Left ventricle myocardium inferior (tissue), 1 donor: Measurements from ENCODE around the gene ZGLP1. TPM values are rescaled to one million over a fixed set of nuclear protein-coding genes. Genes with fewer than 3 reads are reported as not detected.

Source experiments
- DNase-seq: peaks from one replicate; pipeline ENCODE4 v3.0.0-alpha.2; 2020
- H3K27ac ChIP-seq: fragments of 200-600 bp; replicated peaks from 2 replicates; pipeline ENCODE4 v1.8.0; 2021
- H3K27me3 ChIP-seq: fragments of 200-600 bp; 2 replicates; pipeline ENCODE4 v1.8.0; 2021; ENCODE audit warnings: low read depth
- H3K36me3 ChIP-seq: fragments of 200-600 bp; 2 replicates; pipeline ENCODE4 v1.8.0; 2021
- H3K4me1 ChIP-seq: fragments of 200-600 bp; 2 replicates; pipeline ENCODE4 v1.8.0; 2021
- H3K4me3 ChIP-seq: fragments of 200-600 bp; 2 replicates; pipeline ENCODE4 v1.8.0; 2021; ENCODE audit warnings: mild to moderate bottlenecking, moderate library complexity
- H3K9me3 ChIP-seq: fragments of 200-600 bp; replicated peaks from 2 replicates; pipeline ENCODE4 v1.8.0; 2021
- intact Hi-C: fragments of 100-400 bp; cut with micrococcal nuclease; formaldehyde crosslinking; loops from one replicate; pipeline ENCODE4 v1.11.0; 2022
- total RNA-seq: library from RNA; stranded (reverse); fragmentation: NEBNext Ultra II Directional; extraction: Animal tissue kit (Norgen Biotek cat#: 25700); gene quantifications from one replicate; pipeline ENCODE4 v1.2.1, GENCODE V29; 2021
- TF ChIP-seq, protein P1 (sequence below): fragments of 200-600 bp; IDR thresholded peaks from 2 replicates; pipeline ENCODE4 v1.8.0; 2021; ENCODE audit warnings: antibody characterized with exemption, mild to moderate bottlenecking, borderline replicate concordance
- donor health status: DM: no; HTN: yes; CAD: no; lungs with severe emphysema.

The ZGLP1 gene
- total RNA-seq, 1 donor from 2014 or later: 0.74 TPM

DNA sequence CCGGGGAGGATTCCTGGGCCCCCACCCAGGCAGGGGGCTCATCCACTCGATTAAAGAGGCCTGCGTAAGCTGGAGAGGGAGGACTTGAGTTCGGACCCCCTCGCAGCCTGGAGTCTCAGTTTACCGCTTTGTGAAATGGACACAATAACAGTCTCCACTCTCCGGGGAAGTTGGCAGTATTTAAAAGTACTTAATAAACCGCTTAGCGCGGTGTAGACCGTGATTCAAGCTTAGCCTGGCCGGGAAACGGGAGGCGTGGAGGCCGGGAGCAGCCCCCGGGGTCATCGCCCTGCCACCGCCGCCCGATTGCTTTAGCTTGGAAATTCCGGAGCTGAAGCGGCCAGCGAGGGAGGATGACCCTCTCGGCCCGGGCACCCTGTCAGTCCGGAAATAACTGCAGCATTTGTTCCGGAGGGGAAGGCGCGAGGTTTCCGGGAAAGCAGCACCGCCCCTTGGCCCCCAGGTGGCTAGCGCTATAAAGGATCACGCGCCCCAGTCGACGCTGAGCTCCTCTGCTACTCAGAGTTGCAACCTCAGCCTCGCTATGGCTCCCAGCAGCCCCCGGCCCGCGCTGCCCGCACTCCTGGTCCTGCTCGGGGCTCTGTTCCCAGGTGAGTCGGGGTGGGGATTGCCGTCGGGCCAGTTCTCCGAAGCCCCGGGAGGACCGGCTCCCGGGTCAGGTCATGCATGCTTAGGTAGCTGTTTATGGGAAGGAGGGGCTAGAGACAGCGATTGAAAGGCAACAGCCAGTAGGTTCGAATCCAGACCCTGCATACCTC, 38.8 kb downstream of the ZGLP1 start, which contains the start of gene ICAM1:
Gene ICAM1, plus strand, starts transcription at position 505 of the 779 bp plus-strand sequence. Its CDS starts 40 bp downstream, at position 545.
- no peaks in the 10 kb centered on the region for H3K9me3 ChIP-seq
- H3K4me3 ChIP-seq: peak within 1 kb of the TSS; percentile 71
- DNase-seq: peak; percentile 84
- TF ChIP-seq, protein P1, sequence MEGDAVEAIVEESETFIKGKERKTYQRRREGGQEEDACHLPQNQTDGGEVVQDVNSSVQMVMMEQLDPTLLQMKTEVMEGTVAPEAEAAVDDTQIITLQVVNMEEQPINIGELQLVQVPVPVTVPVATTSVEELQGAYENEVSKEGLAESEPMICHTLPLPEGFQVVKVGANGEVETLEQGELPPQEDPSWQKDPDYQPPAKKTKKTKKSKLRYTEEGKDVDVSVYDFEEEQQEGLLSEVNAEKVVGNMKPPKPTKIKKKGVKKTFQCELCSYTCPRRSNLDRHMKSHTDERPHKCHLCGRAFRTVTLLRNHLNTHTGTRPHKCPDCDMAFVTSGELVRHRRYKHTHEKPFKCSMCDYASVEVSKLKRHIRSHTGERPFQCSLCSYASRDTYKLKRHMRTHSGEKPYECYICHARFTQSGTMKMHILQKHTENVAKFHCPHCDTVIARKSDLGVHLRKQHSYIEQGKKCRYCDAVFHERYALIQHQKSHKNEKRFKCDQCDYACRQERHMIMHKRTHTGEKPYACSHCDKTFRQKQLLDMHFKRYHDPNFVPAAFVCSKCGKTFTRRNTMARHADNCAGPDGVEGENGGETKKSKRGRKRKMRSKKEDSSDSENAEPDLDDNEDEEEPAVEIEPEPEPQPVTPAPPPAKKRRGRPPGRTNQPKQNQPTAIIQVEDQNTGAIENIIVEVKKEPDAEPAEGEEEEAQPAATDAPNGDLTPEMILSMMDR: peak; percentile 24
- intact Hi-C loops: loop anchor here (10.0 kb wide), 1 partner anchor 64 kb away; the partner anchor contains the start of genes ICAM3 and RAVER1
- H3K27ac ChIP-seq: peak within 1 kb of the TSS; percentile 93
- H3K4me1 ChIP-seq: peaks cover 50% of the 10 kb centered on the region
- peaks cover 1% of the 10 kb centered on the region for H3K36me3 ChIP-seq
- H3K27me3 ChIP-seq: peaks cover 21% of the 10 kb centered on the region

GRCh38 chr19:10270180-10270615, 39.4 kb downstream of the ZGLP1 start:
- H3K27ac ChIP-seq: peak overlapping the region; percentile 93
- peak overlapping the region; percentile 71 for H3K4me3 ChIP-seq
- H3K27me3 ChIP-seq: peaks cover 21% of the 10 kb centered on the region
- intact Hi-C loops: loop anchor here (10.0 kb wide), 1 partner anchor 65 kb away; the partner anchor contains the start of genes ICAM3 and RAVER1
- H3K4me1 ChIP-seq: peaks cover 50% of the 10 kb centered on the region
- H3K9me3 ChIP-seq: no peaks in the 10 kb centered on the region
- TF ChIP-seq, protein P1: no peak
- DNase-seq: peak; percentile 76
- H3K36me3 ChIP-seq: no peaks in the 10 kb centered on the region

GRCh38 chr19:10269333-10270179, 40.1 kb downstream of the ZGLP1 start:
- H3K4me3 ChIP-seq: peak overlapping the region; percentile 71
- intact Hi-C loops: loop anchor here (5.0 to 10.0 kb wide), 2 partner anchors 65 to 118 kb away; partner anchors contain the start of genes ICAM3 and RAVER1
- no peaks in the 10 kb centered on the region for H3K9me3 ChIP-seq
- peaks cover 21% of the 10 kb centered on the region for H3K27me3 ChIP-seq
- TF ChIP-seq, protein P1: peak; percentile 98
- peaks cover 50% of the 10 kb centered on the region for H3K4me1 ChIP-seq
- H3K36me3 ChIP-seq: no peaks in the 10 kb centered on the region
- peak; percentile 90 for DNase-seq
- peak overlapping the region; percentile 93 for H3K27ac ChIP-seq

GRCh38 chr19:10268071-10268470, 41.5 kb downstream of the ZGLP1 start:
- TF ChIP-seq, protein P1: no peak
- intact Hi-C loops: loop anchor here (5.0 kb wide), 1 partner anchor 119 kb away; no protein-coding TSS in a partner anchor
- no peaks in the 10 kb centered on the region for H3K9me3 ChIP-seq
- DNase-seq: no peak
- peaks cover 21% of the 10 kb centered on the region for H3K27me3 ChIP-seq
- no peaks in the 10 kb centered on the region for H3K36me3 ChIP-seq
- peaks cover 50% of the 10 kb centered on the region for H3K4me1 ChIP-seq
- peak overlapping the region; percentile 93 for H3K27ac ChIP-seq
- no peak overlapping the region for H3K4me3 ChIP-seq

- no peak for DNase-seq
- intact Hi-C loops: loop anchor here (5.0 kb wide), 1 partner anchor 121 kb away; no protein-coding TSS in a partner anchor
- H3K36me3 ChIP-seq: no peaks in the 10 kb centered on the region
- TF ChIP-seq, protein P1: no peak
- H3K9me3 ChIP-seq: no peaks in the 10 kb centered on the region
- peak overlapping the region; percentile 93 for H3K27ac ChIP-seq
- no peak overlapping the region for H3K4me3 ChIP-seq
- H3K4me1 ChIP-seq: peaks cover 45% of the 10 kb centered on the region
- peaks cover 21% of the 10 kb centered on the region for H3K27me3 ChIP-seq
Observed at GRCh38 chr19:10266706-10267105, 42.9 kb downstream of the ZGLP1 start.
